ENCODE results near the gene CETN1.
A peak's percentile ranks its signal among the peaks of the same experiment; 100 is the strongest.

Gene CETN1

DNA sequence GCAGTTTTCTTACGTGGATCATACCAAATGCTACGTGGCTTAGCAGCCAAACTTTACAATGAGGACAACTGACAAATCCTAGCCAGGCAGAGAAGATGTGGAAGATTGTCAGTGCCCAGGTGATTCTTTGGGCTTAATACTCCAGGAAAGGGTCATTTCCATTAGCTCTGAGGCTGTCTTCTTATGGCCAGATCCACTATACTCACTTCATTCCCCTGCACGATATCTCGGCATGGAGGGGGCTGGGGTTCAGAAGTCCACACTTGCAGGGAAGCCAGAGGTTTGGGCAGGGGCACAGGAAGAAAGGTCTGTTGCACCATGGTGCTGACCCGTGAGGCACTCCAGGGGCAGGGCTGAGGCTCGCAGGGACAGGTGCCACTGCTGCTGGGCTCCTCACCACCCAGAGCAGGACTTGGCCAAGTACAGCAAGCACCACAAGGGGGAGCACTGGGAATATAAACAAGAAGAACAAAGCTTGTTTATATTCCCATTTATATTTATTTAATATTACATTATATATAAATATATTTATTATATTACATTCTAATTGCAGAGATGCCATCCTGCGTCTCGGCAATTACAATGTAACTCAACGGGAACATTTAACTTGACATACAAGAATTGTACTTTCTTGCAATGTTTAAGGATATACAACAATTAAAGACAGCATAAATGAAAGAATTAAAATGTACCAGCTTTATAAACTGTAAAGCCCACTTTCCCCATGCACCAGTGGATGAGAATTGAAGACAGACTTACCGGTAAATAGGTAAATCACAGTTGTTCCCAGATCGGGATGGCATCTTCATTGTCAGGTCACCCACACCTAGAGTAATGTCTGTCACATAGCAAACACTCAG lies 43.8 kb downstream of the CETN1 start:
- no peak overlapping the region for H3K4me3 ChIP-seq (ENCODE audit: low read depth, low read length)
- no peak overlapping the region for H3K4me2 ChIP-seq (ENCODE audit: low read length)
- no peak overlapping the region for H3K9ac ChIP-seq

DNA sequence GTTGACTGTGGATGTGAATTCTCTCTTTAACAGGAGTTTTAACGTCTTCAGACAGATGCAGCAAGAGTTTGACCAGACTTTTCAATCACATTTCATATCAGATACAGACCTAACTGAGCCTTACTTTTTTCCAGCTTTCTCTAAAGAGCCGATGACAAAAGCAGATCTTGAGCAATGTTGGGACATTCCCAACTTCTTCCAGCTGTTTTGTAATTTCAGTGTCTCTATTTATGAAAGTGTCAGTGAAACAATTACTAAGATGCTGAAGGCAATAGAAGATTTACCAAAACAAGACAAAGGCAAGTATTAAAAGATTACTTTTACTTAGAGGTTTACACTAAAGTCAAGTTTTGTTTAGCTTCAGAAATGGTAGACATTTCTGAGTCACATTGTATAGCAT lies 47.1 kb downstream of the CETN1 start:
- H2AFZ ChIP-seq: no peak overlapping the region
- no peak overlapping the region for H3K9ac ChIP-seq
- no peaks in the 10 kb centered on the region for H3K9me3 ChIP-seq (ENCODE audit: control insufficient read depth, low read length)
- H3K4me2 ChIP-seq (ENCODE audit: low read length): no peak overlapping the region
- no peaks in the 10 kb centered on the region for H3K27me3 ChIP-seq (ENCODE audit: control insufficient read depth, insufficient read depth, low read length)
- no peak overlapping the region for H3K27ac ChIP-seq
- H3K4me1 ChIP-seq: no peaks in the 10 kb centered on the region
- H3K4me3 ChIP-seq (ENCODE audit: low read depth, low read length): no peak overlapping the region
- H3K79me2 ChIP-seq: no peaks in the 10 kb centered on the region
- no peaks in the 10 kb centered on the region for H3K36me3 ChIP-seq (ENCODE audit: control insufficient read depth, insufficient read depth, low read length)
- TF ChIP-seq, protein P1, sequence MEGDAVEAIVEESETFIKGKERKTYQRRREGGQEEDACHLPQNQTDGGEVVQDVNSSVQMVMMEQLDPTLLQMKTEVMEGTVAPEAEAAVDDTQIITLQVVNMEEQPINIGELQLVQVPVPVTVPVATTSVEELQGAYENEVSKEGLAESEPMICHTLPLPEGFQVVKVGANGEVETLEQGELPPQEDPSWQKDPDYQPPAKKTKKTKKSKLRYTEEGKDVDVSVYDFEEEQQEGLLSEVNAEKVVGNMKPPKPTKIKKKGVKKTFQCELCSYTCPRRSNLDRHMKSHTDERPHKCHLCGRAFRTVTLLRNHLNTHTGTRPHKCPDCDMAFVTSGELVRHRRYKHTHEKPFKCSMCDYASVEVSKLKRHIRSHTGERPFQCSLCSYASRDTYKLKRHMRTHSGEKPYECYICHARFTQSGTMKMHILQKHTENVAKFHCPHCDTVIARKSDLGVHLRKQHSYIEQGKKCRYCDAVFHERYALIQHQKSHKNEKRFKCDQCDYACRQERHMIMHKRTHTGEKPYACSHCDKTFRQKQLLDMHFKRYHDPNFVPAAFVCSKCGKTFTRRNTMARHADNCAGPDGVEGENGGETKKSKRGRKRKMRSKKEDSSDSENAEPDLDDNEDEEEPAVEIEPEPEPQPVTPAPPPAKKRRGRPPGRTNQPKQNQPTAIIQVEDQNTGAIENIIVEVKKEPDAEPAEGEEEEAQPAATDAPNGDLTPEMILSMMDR (IDR thresholded peaks at IDR 0.05): no peak

More for the DNA sequence above, 43.8 kb downstream of the CETN1 start:
- Histone ChIP-seq H3K9me3 (ENCODE audit: control insufficient read depth, low read length) (no peaks in the 10 kb centered on the region), H2AFZ (no peak overlapping the region), H3K79me2 (no peaks in the 10 kb centered on the region), H3K27me3 (ENCODE audit: control insufficient read depth, insufficient read depth, low read length) (no peaks in the 10 kb centered on the region), H3K4me1 (no peaks in the 10 kb centered on the region), H3K27ac (no peak overlapping the region), H3K36me3 (ENCODE audit: control insufficient read depth, insufficient read depth, low read length) (no peaks in the 10 kb centered on the region)
- TF ChIP-seq, protein P1 (IDR thresholded peaks at IDR 0.05): peak; percentile 52

DNA sequence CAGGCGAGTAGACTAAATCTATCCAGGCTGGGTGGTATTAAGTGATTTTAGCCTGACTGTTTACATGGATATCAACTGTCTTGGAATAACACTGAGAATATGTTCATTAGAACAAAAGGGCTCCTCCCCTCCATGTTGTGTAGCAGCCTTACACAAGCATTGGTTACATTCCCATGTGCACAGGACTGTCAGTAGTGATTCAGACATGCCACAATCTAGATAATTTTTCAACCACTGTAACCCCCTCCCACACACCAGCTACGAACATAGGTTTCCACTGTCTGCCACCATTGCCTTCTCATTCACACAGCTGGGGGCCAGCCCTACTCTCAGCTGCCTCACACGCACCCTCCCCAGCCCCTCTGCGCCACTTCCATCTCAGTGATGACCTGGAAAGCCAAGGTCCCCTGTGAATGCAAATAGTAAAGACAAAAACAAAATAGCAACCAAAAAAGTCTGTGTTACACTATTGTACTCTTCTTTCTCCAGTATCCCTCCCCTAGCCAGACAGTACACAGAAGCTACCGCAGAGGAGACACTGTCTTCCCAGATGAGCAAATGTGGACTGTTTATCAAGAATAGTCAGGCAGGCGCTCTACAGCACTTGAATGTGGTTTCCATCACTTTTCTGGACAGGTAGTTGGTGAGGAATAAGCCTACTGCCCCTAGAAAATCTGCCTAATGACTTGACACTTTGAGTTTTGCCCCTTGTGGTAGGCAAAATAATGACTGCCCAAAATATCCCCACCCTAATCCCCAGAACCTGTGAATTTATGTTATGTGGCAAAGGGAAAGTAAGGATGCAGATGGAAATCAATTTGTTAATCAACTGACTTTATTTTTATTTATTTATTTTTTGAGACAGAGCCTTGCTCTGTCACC lies 49.3 kb downstream of the CETN1 start:
- TF ChIP-seq, protein P1 (IDR thresholded peaks at IDR 0.05): no peak
- Histone ChIP-seq H3K9me3 (ENCODE audit: control insufficient read depth, low read length) (no peaks in the 10 kb centered on the region), H3K79me2 (no peaks in the 10 kb centered on the region), H3K27me3 (ENCODE audit: control insufficient read depth, insufficient read depth, low read length) (no peaks in the 10 kb centered on the region), H3K4me2 (ENCODE audit: low read length) (no peak overlapping the region), H3K27ac (no peak overlapping the region), H2AFZ (no peak overlapping the region), H3K4me1 (no peaks in the 10 kb centered on the region), H3K4me3 (ENCODE audit: low read depth, low read length) (no peak overlapping the region), H3K36me3 (ENCODE audit: control insufficient read depth, insufficient read depth, low read length) (no peaks in the 10 kb centered on the region), H3K9ac (no peak overlapping the region)

DNA sequence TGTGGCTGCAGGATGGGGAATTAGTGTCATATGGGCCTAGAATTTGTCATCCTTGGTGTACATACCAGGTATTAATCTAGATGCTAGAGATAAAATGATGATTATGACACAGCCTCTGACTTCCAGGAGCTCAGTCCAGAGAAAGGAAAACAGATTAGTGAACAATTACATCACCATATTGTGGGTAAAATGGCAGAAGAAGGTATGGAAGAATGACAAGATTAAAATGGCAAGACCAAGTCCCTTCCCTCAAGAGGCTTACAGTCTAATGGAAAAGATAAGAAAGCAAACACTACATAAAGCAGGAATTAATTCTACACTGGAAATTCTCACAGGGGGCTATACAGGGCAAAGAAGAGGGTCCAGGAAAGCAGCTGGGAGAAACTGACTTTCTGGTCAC lies 51.4 kb downstream of the CETN1 start:
- Histone ChIP-seq H3K27me3 (ENCODE audit: control insufficient read depth, insufficient read depth, low read length) (no peaks in the 10 kb centered on the region), H3K4me1 (no peaks in the 10 kb centered on the region), H3K9me3 (ENCODE audit: control insufficient read depth, low read length) (no peaks in the 10 kb centered on the region), H3K4me3 (ENCODE audit: low read depth, low read length) (no peak overlapping the region), H3K36me3 (ENCODE audit: control insufficient read depth, insufficient read depth, low read length) (no peaks in the 10 kb centered on the region), H2AFZ (no peak overlapping the region), H3K9ac (no peak overlapping the region), H3K27ac (no peak overlapping the region), H3K4me2 (ENCODE audit: low read length) (no peak overlapping the region), H3K79me2 (no peaks in the 10 kb centered on the region)
- TF ChIP-seq, protein P1 (IDR thresholded peaks at IDR 0.05): no peak
